Esophagus squamous epithelium (tissue), 5 donors: ENCODE results near the gene INPP5D. TPM values are rescaled to one million over a fixed set of nuclear protein-coding genes. Genes with fewer than 3 reads are reported as not detected.

Source experiments
- DNase-seq: peaks from one replicate; lab custom pipeline; 2025; lab: John Stamatoyannopoulos, UW
- H3K27ac ChIP-seq, 4 donors: fragments of 200-600 bp; sonication (generic); one replicate each; pipeline ENCODE4 v1.5.1; 2016 to 2019; ENCODE audit warnings: mild to moderate bottlenecking in 1 of 4
- H3K27me3 ChIP-seq, 4 donors: fragments of 200-600 bp; sonication (generic); 1 replicate in 3 of 4; 2 replicates in 1 of 4; pipeline versions ENCODE4 v1.5.1 to v1.6.0; 2017 to 2021; ENCODE audit warnings: antibody characterized with exemption in 1 of 4
- H3K36me3 ChIP-seq, 3 donors: fragments of 200-600 bp; sonication (generic); one replicate each; pipeline ENCODE4 v1.5.1; 2016 to 2019
- H3K4me1 ChIP-seq, 3 donors: fragments of 200-600 bp; sonication (generic); one replicate each; pipeline ENCODE4 v1.5.1; 2017 to 2019
- H3K4me3 ChIP-seq, 4 donors: fragments of 200-600 bp; sonication (generic); 1 replicate in 3 of 4; 2 replicates in 1 of 4; pipeline ENCODE4 v1.5.1; 2016 to 2019; ENCODE audit warnings: mild to moderate bottlenecking in 2 of 4, moderate library complexity in 1 of 4
- H3K9me3 ChIP-seq, 3 donors: fragments of 200-600 bp; sonication (generic); one replicate each; pipeline ENCODE4 v1.5.1; 2016 to 2019
- CTCF ChIP-seq, 6 experiments: fragments of 450-650 bp in 4 of 6; fragments of 200-600 bp in 2 of 6; sonication (generic) in 2 of 6; IDR thresholded peaks; one replicate each; pipeline ENCODE4 v1.5.1; 2016 to 2019; ENCODE audit warnings: antibody characterized with exemption in 6 of 6, mild to moderate bottlenecking in 4 of 6, moderate library complexity in 4 of 6
- POLR2A ChIP-seq, 4 donors: fragments of 450-650 bp; IDR thresholded peaks; one replicate each; pipeline ENCODE4 v1.6.1; 2017; ENCODE audit warnings: antibody characterized with exemption in 4 of 4, mild to moderate bottlenecking in 4 of 4, moderate library complexity in 3 of 4
- WGBS, 2 donors: methylation state at CpG; one replicate each; pipeline ENCODE4 v1.1.5; 2018; 5-methylcytosine and 5-hydroxymethylcytosine counted together
- intact Hi-C: fragments of 100-400 bp; cut with DNase I; formaldehyde crosslinking; loops from one replicate; pipeline ENCODE4 v1.15.0; 2022
- total RNA-seq, 4 donors: library from RNA; depleted of rRNA; stranded (reverse); fragments of >200 nt; gene quantifications; one replicate each; pipeline ENCODE4 v1.1.0, GENCODE V29; 2016
- donor health status: DM: yes; HTN: yes; CAD: no.

INPP5D gene
- total RNA-seq, 4 donors from 2014 or later: 2.2 to 36.0 (median 10.2) TPM

GRCh38 chr2:233032551-233033320 lies 27.4 kb upstream of the INPP5D start, which contains the start of gene NEU2:
Gene NEU2 (plus strand): TSS chr2:233032672. CDS start chr2:233032672, 0 bp downstream.
- WGBS, 2 donors: 82 to 84% methylated on average over 2 to 3 of the region's 13 CpGs
- Histone ChIP-seq H3K4me1 (peaks cover 0 to 5% (median 0%) of the 10 kb centered on the region in 3 donors), H3K9me3 (no peaks in the 10 kb centered on the region), H3K36me3 (no peaks in the 10 kb centered on the region), H3K4me3 (no peak within 1 kb of the TSS), H3K27ac (no peak within 1 kb of the TSS), H3K27me3 (no peaks in the 10 kb centered on the region)
- TF ChIP-seq CTCF (IDR thresholded peaks at IDR 0.05): no peak
- TF ChIP-seq POLR2A (IDR thresholded peaks at IDR 0.05): no peak
- DNase-seq: no peak
- intact Hi-C loops: loop anchor here (10.0 kb wide), 1 partner anchor 202 kb away; no protein-coding TSS in a partner anchor

GRCh38 chr2:233033672-233034071 lies 26.5 kb upstream of the INPP5D start:
- Histone ChIP-seq H3K36me3 (no peaks in the 10 kb centered on the region), H3K9me3 (no peaks in the 10 kb centered on the region), H3K27me3 (no peaks in the 10 kb centered on the region), H3K4me1 (peaks cover 0 to 5% (median 0%) of the 10 kb centered on the region in 3 donors), H3K27ac (no peak overlapping the region), H3K4me3 (no peak overlapping the region)
- WGBS, 2 donors: 52 to 94% methylated on average over 2 to 9 of the region's 9 CpGs
- TF ChIP-seq POLR2A (IDR thresholded peaks at IDR 0.05) (no peak), CTCF (IDR thresholded peaks at IDR 0.05) (no peak)
- intact Hi-C loops: loop anchor here (10.0 kb wide), 1 partner anchor 201 kb away; no protein-coding TSS in a partner anchor
- no peak for DNase-seq

- intact Hi-C loops: loop anchor here (10.0 kb wide), 1 partner anchor 201 kb away; no protein-coding TSS in a partner anchor
- Histone ChIP-seq H3K4me3 (no peak overlapping the region), H3K27me3 (no peaks in the 10 kb centered on the region), H3K36me3 (no peaks in the 10 kb centered on the region), H3K4me1 (peaks cover 0 to 5% (median 0%) of the 10 kb centered on the region in 3 donors), H3K27ac (no peak overlapping the region), H3K9me3 (no peaks in the 10 kb centered on the region)
- no peak for TF ChIP-seq CTCF (IDR thresholded peaks at IDR 0.05)
- WGBS, 2 donors: 94 to 100% methylated on average over 1 to 12 of the region's 37 CpGs
- DNase-seq: no peak
Observed at GRCh38 chr2:233034091-233034882, 25.9 kb upstream of the INPP5D start.

DNA sequence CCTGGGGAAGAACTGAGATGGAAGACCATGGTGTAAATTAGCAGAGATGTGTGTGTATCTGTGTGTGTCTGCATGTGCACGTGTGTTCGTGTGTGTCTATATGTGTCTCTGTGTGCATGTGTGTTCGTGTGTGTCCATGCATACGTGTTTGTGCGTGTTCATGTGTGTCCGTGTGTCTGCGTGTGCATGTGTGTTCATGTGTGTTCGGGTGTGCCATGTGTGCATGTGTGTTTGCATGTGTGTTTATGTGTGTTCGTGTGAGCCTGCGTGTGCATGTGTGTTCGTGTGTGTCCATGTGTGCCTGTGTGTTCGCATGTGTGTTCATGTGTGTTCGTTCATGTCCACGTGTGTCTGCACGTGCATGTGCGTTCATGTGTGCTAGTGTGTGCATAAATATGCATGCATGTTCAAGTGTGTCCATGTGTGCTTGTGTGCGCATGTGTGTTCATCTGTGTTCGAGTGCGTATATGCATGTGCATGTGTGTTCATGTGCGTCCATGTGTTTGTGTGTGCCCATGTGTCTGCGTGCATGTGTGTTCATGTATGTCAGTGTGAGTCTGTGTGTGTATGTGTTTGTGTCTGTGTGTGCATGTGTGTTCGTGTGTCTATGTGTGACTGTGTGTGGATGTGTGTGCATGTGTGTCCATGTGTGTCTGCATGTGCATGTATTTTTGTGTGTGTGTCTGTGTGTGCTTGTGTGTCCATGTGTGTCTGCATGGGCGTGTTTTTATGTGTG lies 24.5 kb upstream of the INPP5D start:
- Histone ChIP-seq H3K27ac (no peak overlapping the region), H3K4me1 (peaks cover 0 to 5% (median 0%) of the 10 kb centered on the region in 3 donors), H3K27me3 (peaks cover 0 to 7% (median 0%) of the 10 kb centered on the region in 4 donors), H3K9me3 (no peaks in the 10 kb centered on the region), H3K4me3 (no peak overlapping the region), H3K36me3 (no peaks in the 10 kb centered on the region)
- intact Hi-C loops: loop anchor here (10.0 kb wide), 1 partner anchor 199 kb away; no protein-coding TSS in a partner anchor
- WGBS, 2 donors: 88 to 89% methylated on average over 13 to 23 of the region's 23 CpGs
- DNase-seq: no peak
- TF ChIP-seq POLR2A (IDR thresholded peaks at IDR 0.05) (no peak), CTCF (IDR thresholded peaks at IDR 0.05) (no peak)
